GM12875 (cell line): ENCODE data around the gene ARMH4.

ENCODE experiments used
- H3K4me3 ChIP-seq: one replicate; pipeline ENCODE4 v1.5.1; 2011; ENCODE audit warnings: low read depth, low read length, control low read depth
- CTCF ChIP-seq: IDR thresholded peaks from 2 replicates; pipeline ENCODE4 v1.5.1; 2011; ENCODE audit warnings: low read depth, mild to moderate bottlenecking, control low read depth, inconsistent platforms, low read length, moderate library complexity, borderline replicate concordance; ENCODE audit not compliant: insufficient read depth

ARMH4 gene

GRCh38 chr14:58145936-58146335, 6.1 kb downstream of the ARMH4 start:
- no peak for TF ChIP-seq CTCF
- H3K4me3 ChIP-seq: no peak overlapping the region

- no peak overlapping the region for H3K4me3 ChIP-seq
- TF ChIP-seq CTCF: no peak
Observed at GRCh38 chr14:58143106-58143505, 8.9 kb downstream of the ARMH4 start.

- TF ChIP-seq CTCF: no peak
- H3K4me3 ChIP-seq: no peak overlapping the region
Observed at GRCh38 chr14:58141893-58142292, 10.1 kb downstream of the ARMH4 start.

GRCh38 chr14:58138714-58139482, 13.1 kb downstream of the ARMH4 start:
- H3K4me3 ChIP-seq: no peak overlapping the region
- TF ChIP-seq CTCF: no peak

GRCh38 chr14:58138031-58138713, 13.8 kb downstream of the ARMH4 start:
- H3K4me3 ChIP-seq: no peak overlapping the region
- no peak for TF ChIP-seq CTCF

- no peak overlapping the region for H3K4me3 ChIP-seq
- no peak for TF ChIP-seq CTCF
Observed at GRCh38 chr14:58133739-58134138, 18.3 kb downstream of the ARMH4 start.

- no peak for TF ChIP-seq CTCF
Observed at GRCh38 chr14:58131386-58131785, 20.6 kb downstream of the ARMH4 start.

More at GRCh38 chr14:58131386-58131785, 20.6 kb downstream of the ARMH4 start:
- no peak overlapping the region for H3K4me3 ChIP-seq
